DOHH2 (cell line): Measurements from ENCODE around the gene BANP.

Source experiments
- H3F3A ChIP-seq: fragments of 200-600 bp; sonication (generic), shearing (Covaris generic); 2 replicates; pipeline ENCODE4 v1.6.0; 2016; ENCODE audit warnings: antibody characterized with exemption, mild to moderate bottlenecking; ENCODE audit not compliant: control insufficient read depth, insufficient read depth
- H3K27ac ChIP-seq: fragments of 200-600 bp; sonication (generic); 2 replicates; pipeline ENCODE4 v1.5.1; 2014; ENCODE audit warnings: low read depth, mild to moderate bottlenecking, low read length, moderate library complexity
- H3K27me3 ChIP-seq: fragments of 200-600 bp; sonication (generic); 2 replicates; pipeline ENCODE4 v1.6.1; 2014; ENCODE audit warnings: mild to moderate bottlenecking, low read length, mixed read lengths; ENCODE audit not compliant: control insufficient read depth
- H3K36me3 ChIP-seq: fragments of 200-600 bp; sonication (generic); 2 replicates; pipeline ENCODE4 v1.6.1; 2014; ENCODE audit warnings: mild to moderate bottlenecking, low read length, moderate library complexity, mixed read lengths; ENCODE audit not compliant: control insufficient read depth
- H3K4me1 ChIP-seq: fragments of 200-600 bp; sonication (generic); 2 replicates; pipeline ENCODE4 v1.6.1; 2014; ENCODE audit warnings: mild to moderate bottlenecking, low read length, mixed read lengths; ENCODE audit not compliant: control insufficient read depth
- H3K4me2 ChIP-seq: fragments of 200-600 bp; sonication (generic); 2 replicates; pipeline ENCODE4 v1.6.0; 2014; ENCODE audit warnings: mild to moderate bottlenecking, low read length, moderate library complexity
- H3K4me3 ChIP-seq: fragments of 200-600 bp; sonication (generic); 2 replicates; pipeline ENCODE4 v1.5.1; 2014; ENCODE audit warnings: mild to moderate bottlenecking, low read length, mixed read lengths
- H3K79me2 ChIP-seq: fragments of 200-600 bp; sonication (generic); 2 replicates; pipeline ENCODE4 v1.6.1; 2014; ENCODE audit warnings: mild to moderate bottlenecking, low read length, mixed read lengths; ENCODE audit not compliant: control insufficient read depth
- H3K9me2 ChIP-seq: fragments of 200-600 bp; sonication (generic); replicated peaks from 2 replicates; pipeline ENCODE4 v1.6.1; 2014; ENCODE audit warnings: mild to moderate bottlenecking, low read length, mixed read lengths; ENCODE audit not compliant: control insufficient read depth
- H3K9me3 ChIP-seq: fragments of 200-600 bp; sonication (generic); 2 replicates; pipeline ENCODE4 v1.6.1; 2014; ENCODE audit warnings: antibody characterized with exemption, low read length, mixed read lengths; ENCODE audit not compliant: control insufficient read depth, insufficient read depth
- H4K20me1 ChIP-seq: fragments of 200-600 bp; sonication (generic); 2 replicates; pipeline ENCODE4 v1.6.0; 2014; ENCODE audit warnings: low read depth, mild to moderate bottlenecking, antibody characterized with exemption, low read length, moderate library complexity; ENCODE audit not compliant: control insufficient read depth, insufficient read depth
- CTCF ChIP-seq: fragments of 200-600 bp; sonication (generic); IDR thresholded peaks from one replicate; pipeline ENCODE4 v1.5.1; 2014; ENCODE audit warnings: antibody characterized with exemption, mild to moderate bottlenecking, low read depth, low read length; ENCODE audit not compliant: poor library complexity, severe bottlenecking
- EZH2phosphoT487 ChIP-seq: fragments of 200-600 bp; sonication (generic); IDR thresholded peaks from 2 replicates; pipeline ENCODE4 v1.6.1; 2017; ENCODE audit warnings: borderline replicate concordance, mild to moderate bottlenecking, antibody characterized with exemption, low read length, moderate library complexity, mixed read lengths

Gene BANP

DNA sequence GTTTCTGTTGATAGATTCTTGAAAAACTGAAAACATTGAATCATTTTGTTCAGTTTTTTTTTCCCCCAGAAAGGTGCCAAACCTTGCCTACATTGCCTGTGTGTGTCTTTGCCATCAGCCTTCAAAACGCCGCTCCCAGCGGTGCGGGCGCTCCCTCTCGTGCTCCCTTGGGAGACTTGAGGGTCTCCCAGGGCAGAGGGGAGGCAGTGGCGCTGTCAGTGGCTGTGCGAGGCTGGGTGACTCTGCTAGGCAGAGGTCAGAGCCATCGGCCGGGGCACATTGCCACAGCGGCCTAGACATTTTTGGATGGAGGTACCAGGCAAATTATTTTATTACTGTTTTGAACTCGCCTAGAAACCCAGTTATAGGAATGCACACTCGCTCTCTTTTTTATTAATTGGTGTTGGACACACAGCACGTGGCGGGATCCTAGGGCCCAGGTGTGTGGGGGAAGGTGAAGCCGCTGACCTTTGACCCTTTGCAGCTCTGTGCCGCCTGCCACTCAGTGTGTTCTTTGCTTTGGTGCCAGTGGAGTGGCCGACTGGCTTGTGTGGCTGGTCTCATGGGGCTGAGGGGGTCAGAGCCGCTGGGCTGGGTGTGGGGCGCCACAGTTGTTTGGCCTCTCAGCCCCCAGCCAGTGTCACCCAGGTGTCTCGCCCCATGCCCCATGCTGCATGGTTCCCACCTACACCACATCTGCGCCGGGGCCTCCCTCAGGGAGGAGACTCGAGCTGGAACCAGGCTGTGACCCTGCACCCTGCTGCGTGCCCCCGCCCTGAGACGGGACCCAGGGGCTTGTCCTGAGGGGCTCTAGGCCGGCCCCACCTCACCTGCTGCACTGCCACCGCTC lies 115.7 kb downstream of the BANP start:
- Histone ChIP-seq H3K9me3 (no peaks in the 10 kb centered on the region), H3K36me3 (peaks cover 37% of the 10 kb centered on the region), H3K27me3 (no peaks in the 10 kb centered on the region), H3F3A (peaks cover 13% of the 10 kb centered on the region), H3K79me2 (peaks cover 16% of the 10 kb centered on the region), H3K4me3 (no peak overlapping the region), H3K4me2 (no peak overlapping the region), H3K4me1 (peaks cover 40% of the 10 kb centered on the region), H3K27ac (no peak overlapping the region; the same call in 1 of the 2 replicates), H4K20me1 (no peaks in the 10 kb centered on the region), H3K9me2 (no peaks in the 10 kb centered on the region)
- no peak for TF ChIP-seq EZH2phosphoT487
- TF ChIP-seq CTCF = no peak

- peak overlapping the region; percentile 64 for H3K4me2 ChIP-seq
Observed at GRCh38 chr16:88067530-88068411, 116.5 kb downstream of the BANP start.

More at GRCh38 chr16:88067530-88068411, 116.5 kb downstream of the BANP start:
- peaks cover 16% of the 10 kb centered on the region for H3K79me2 ChIP-seq
- H3K9me3 ChIP-seq = no peaks in the 10 kb centered on the region
- TF ChIP-seq EZH2phosphoT487 (no peak), CTCF (no peak)
- H3K27ac ChIP-seq = peak overlapping the region; percentile 96
- no peaks in the 10 kb centered on the region for H3K27me3 ChIP-seq
- H3F3A ChIP-seq = peaks cover 13% of the 10 kb centered on the region
- H3K9me2 ChIP-seq = no peaks in the 10 kb centered on the region
- H3K4me1 ChIP-seq = peaks cover 40% of the 10 kb centered on the region
- peaks cover 40% of the 10 kb centered on the region for H3K36me3 ChIP-seq
- H3K4me3 ChIP-seq = peak overlapping the region; percentile 65; the same call in 1 of the 2 replicates
- H4K20me1 ChIP-seq = no peaks in the 10 kb centered on the region
